HL-60/S4 (cell line): ENCODE results near the gene SETBP1.

Experiments
- in situ Hi-C: fragments of 300-500 bp; cut with MboI; formaldehyde crosslinking; loops from 2 replicates; pipeline ENCODE4 v1.14.3; 2022; ENCODE audit warnings: low sequenced_read_pairs

SETBP1 gene

DNA sequence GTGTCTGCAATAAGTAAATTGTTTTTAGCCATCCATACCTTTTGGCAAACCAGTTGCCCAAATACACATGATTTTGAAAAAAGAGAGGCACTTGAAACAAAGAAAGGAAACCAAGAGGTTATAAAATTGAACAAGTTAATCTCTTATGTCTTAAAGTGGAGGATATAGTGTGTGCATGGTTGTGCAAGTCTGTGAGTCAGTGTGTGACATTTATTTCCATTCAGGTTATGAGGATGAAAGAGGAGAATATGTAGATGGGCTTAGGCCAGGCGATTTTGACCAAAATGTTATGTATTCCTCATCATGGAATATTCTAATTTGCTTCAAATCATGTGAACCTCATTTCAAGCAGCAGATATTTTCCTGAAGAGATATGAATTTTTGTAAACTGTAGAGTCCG is 123.3 kb downstream of the SETBP1 start:
- in situ Hi-C loops: no loop called here

- in situ Hi-C loops: no loop called here
Measured at GRCh38 chr18:44805176-44805575, 124.5 kb downstream of the SETBP1 start.

DNA sequence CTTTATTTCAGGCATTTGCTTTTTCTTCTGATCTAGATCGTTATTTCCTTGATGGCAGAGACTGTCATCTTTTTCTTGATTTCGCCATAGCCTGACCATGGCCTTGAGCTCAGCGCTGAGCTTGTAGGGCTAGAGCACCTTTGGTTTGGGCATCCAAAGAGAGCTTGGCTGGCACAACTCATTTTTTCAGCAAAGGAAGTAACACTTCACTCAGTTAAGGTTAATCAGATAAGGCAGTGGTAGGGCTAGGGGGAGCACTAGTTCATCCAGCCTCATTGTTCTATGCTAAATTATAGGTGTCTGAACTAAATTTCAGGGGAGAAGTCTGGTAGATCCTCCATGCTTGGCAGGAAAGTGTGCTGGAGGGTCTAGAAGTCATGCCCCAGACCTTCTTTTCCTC is 125.0 kb downstream of the SETBP1 start:
- in situ Hi-C loops: no loop called here

DNA sequence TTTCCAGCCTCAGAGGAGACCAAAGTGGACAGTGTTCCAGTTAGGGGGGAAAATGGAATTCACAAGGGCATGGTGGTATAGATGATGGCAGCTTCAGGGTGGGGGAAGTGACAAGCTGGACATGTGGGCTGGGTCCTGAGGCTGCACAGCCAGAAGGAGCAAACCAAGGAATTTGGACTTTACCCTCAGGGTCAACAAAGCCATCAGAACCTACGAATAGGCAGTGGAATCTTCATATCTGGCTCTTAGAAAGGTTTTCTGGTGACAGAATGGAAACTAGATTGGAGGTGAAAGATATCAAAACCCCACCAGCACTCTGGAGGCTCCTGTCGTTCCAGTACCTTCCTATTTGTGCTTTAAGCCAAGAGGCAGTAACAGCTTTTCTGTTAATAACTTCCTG is 127.1 kb downstream of the SETBP1 start:
- in situ Hi-C loops: no loop called here

- in situ Hi-C loops: no loop called here
Measured at GRCh38 chr18:44811572-44812125, 131.0 kb downstream of the SETBP1 start.

DNA sequence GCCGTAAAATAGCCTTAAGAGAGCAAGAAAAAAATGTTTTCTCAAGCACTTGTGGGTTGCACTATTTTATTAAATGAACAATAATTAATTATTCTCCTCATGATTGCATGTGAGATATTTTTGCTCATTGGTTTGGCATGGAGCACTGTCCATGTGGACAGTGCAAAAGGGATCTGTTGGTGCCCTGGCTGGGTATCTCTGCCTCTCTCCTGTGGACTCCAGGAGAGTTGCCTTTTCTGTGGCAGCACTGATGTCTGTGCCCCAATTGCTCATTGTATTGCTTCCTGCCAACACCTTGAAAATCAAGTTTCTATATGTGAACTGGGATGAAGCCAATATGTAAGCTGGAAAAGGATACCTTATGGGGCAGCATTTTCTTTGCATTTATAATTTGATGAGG is 131.7 kb downstream of the SETBP1 start:
- in situ Hi-C loops: no loop called here

DNA sequence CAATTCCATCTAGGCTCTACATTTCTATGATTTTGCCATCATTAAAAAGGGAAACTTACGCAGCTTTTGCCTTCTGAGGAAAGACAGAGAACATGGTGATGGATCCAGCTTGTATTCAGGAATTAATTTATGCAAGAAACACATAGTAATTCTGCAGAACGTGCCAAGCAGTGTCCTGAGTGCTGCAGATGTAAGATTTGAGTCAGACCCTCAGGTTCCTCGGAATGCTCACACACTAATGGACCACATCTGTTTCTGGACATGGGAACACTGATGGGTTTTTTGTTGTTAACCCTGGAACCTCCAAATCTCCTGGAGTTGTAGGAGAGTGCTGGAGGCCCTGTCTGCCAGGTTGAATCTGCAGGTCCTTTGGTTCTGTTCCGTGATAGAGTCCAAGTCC is 132.9 kb downstream of the SETBP1 start:
- in situ Hi-C loops: no loop called here

- in situ Hi-C loops: no loop called here
Measured at GRCh38 chr18:44815108-44815507, 134.4 kb downstream of the SETBP1 start.

GRCh38 chr18:44816050-44816449 is 135.4 kb downstream of the SETBP1 start:
- in situ Hi-C loops: no loop called here

DNA sequence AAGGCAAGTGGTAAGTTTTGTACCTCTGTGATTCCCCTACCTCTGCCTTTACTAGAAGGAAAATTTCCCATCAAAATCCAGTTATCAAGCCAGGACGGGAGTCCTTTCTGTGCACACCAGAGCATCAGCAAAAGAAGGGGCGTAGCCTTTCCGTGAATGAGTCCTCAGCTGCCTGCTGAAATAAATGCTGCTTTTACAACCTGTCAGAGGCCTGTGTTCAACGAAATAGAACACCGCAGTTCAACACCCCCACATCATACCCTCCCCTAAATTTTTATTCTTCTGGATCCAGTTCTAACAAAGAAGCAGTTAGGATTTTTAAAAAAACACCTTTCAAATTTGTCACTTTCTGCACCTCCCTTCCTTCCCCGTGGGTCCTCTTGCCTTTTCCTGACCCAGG is 135.8 kb downstream of the SETBP1 start:
- in situ Hi-C loops: no loop called here

DNA sequence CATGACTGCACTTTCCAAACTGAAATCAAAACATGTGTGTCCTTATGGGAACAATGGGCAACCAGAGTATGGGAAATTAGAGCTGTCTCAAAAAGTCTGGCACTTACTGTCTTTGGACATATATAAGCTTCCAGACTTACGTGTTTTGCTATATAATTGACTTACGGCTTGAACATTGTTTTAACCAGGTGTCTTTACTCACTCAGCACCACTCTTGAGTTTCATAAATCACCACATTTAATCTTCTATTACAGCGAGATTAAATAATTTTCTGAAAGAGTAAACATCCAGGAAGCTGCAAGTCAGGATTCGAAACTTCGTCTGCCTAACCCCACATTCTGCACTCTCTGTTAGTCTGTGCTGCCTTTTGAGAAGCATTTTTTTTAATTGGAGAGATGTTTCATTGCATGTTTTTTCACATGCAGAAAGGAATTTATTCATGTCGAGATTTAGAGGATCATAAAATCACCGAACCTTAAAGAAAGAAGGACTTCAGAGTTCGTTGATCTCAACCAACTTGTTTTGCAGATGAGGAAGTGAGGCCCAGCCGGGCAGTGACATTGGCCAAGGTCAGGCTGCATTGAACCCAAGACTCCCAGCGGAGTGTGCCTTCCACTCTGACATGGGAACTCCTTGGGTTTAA is 137.3 kb downstream of the SETBP1 start:
- in situ Hi-C loops: no loop called here

GRCh38 chr18:44818668-44819403 is 138.1 kb downstream of the SETBP1 start:
- in situ Hi-C loops: no loop called here

GRCh38 chr18:44819944-44820510 is 139.3 kb downstream of the SETBP1 start:
- in situ Hi-C loops: no loop called here

DNA sequence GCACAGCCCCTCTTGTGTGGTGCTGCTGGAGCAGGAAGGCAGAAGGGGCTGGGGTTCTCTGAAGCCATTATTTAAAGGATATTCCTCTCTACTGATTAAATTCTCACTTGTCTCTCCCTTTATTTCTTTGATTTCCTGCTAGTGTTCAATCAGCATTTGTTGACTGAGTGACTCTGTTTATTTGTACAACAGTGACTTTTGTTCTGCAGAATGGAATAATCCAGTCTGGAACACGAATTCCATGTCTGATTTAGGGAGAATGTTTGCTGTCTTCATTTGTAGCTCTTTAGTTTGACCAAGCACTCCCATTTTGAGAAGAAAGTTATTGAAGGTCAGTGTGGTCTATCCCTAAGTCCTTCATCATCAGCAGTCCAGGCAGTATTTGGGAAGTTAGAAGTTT is 141.2 kb downstream of the SETBP1 start:
- in situ Hi-C loops: no loop called here

GRCh38 chr18:44823286-44823685 is 142.6 kb downstream of the SETBP1 start:
- in situ Hi-C loops: no loop called here

GRCh38 chr18:44823782-44824181 is 143.1 kb downstream of the SETBP1 start:
- in situ Hi-C loops: no loop called here

GRCh38 chr18:44824884-44825283 is 144.2 kb downstream of the SETBP1 start:
- in situ Hi-C loops: no loop called here

GRCh38 chr18:44826418-44827259 is 146.0 kb downstream of the SETBP1 start:
- in situ Hi-C loops: no loop called here

DNA sequence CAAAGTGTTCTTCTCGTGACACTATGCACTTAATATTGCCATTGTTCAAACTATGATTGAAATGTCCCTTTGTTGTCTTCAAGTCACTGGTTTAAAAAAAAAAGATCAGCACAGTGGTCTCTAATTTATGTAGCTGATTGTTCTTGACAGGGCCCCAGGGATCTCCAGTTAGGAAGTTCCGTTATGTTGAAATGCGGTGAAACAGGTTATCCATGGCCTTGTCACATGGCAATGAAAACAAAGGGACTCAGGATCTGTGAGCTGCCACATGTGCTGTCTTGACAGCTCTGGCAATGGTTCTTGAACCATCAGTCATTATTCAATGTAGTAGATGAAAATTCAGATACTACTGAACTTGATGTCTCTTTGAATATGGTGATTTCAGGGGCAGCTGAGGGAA is 147.4 kb downstream of the SETBP1 start:
- in situ Hi-C loops: no loop called here

GRCh38 chr18:44830581-44830980 is 149.9 kb downstream of the SETBP1 start:
- in situ Hi-C loops: no loop called here

DNA sequence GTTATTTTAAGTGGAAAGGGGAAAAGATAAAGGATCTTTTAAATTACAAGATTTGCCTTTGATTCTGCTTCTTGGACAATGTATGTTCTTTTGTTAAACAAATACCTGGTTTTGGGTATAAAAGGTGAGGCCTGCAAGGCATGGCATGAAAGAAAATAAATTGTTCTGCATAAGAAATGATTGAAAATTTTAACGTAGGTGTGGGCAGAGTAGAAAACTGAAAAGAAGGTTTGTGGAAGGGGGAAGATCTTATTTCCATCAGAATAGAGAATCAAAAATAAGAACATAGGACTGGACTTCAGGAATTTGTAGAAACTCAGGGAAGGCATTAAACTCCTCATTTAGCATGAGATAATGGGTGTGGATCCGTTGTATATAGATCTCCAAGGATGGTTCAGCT is 153.1 kb downstream of the SETBP1 start:
- in situ Hi-C loops: no loop called here
